KMS-11 (cell line): ENCODE data around the gene IQSEC1.

Experiments
- H2AFZ ChIP-seq: fragments of 200-600 bp; sonication (generic); 2 replicates; pipeline ENCODE4 v1.6.1; 2016; ENCODE audit warnings: antibody characterized with exemption, mixed run types, low read depth
- H3K27ac ChIP-seq: fragments of 200-600 bp; sonication (generic); 2 replicates; pipeline ENCODE4 v1.6.1; 2016; ENCODE audit warnings: mild to moderate bottlenecking, mixed run types
- H3K27me3 ChIP-seq: fragments of 200-600 bp; sonication (generic); 2 replicates; pipeline ENCODE4 v1.6.1; 2017; ENCODE audit warnings: mild to moderate bottlenecking, low read depth, mixed run types, moderate library complexity; ENCODE audit not compliant: insufficient read depth
- H3K36me3 ChIP-seq: fragments of 200-600 bp; sonication (generic); 2 replicates; pipeline ENCODE4 v1.6.1; 2017; ENCODE audit warnings: mild to moderate bottlenecking, mixed run types; ENCODE audit not compliant: insufficient read depth
- H3K4me1 ChIP-seq: fragments of 200-600 bp; sonication (generic); 2 replicates; pipeline ENCODE4 v1.6.1; 2016; ENCODE audit warnings: mild to moderate bottlenecking, low read depth, mixed run types; ENCODE audit not compliant: poor library complexity, severe bottlenecking
- H3K4me2 ChIP-seq: fragments of 200-600 bp; sonication (generic); 2 replicates; pipeline ENCODE4 v1.7.0; 2016; ENCODE audit warnings: mild to moderate bottlenecking, mixed run types
- H3K4me3 ChIP-seq: fragments of 200-600 bp; sonication (generic); IDR thresholded peaks from 2 replicates; pipeline ENCODE4 v1.6.1; 2017; ENCODE audit warnings: low read depth, low read length, mixed read lengths; ENCODE audit not compliant: insufficient read depth
- H3K79me2 ChIP-seq: fragments of 200-600 bp; sonication (generic); 2 replicates; pipeline ENCODE4 v1.6.1; 2016; ENCODE audit warnings: low read depth, mixed run types; ENCODE audit not compliant: insufficient read depth
- H3K9ac ChIP-seq: fragments of 200-600 bp; sonication (generic); 2 replicates; pipeline ENCODE4 v1.6.1; 2016; ENCODE audit warnings: mild to moderate bottlenecking, mixed run types
- H4K20me1 ChIP-seq: fragments of 200-600 bp; sonication (generic); 2 replicates; pipeline ENCODE4 v1.6.1; 2016; ENCODE audit warnings: mild to moderate bottlenecking, mixed run types; ENCODE audit not compliant: insufficient read depth
- CTCF ChIP-seq: fragments of 200-600 bp; sonication (generic); conservative IDR thresholded peaks from 2 replicates; pipeline ENCODE4 v1.6.1; 2017; ENCODE audit warnings: low read depth, mild to moderate bottlenecking, antibody characterized with exemption, low read length, moderate library complexity, mixed read lengths

IQSEC1 gene

DNA sequence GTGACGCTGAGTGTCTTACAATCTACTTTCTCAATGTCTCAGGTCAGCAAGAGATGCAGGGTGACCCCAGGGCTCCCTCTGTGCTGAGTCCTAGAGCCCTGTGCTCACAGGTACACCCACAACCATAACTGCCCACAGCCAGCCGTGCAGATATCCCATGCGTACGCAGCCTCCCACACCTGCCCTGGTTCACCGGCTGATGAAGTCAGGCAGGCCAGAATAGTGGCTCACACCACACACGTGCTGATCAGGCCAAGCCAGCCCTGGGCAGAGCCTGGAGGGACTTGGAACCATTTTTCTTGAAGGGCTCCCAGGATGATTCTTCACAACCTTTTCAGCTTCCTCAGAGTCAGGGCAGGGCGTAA is 168.3 kb downstream of the IQSEC1 start:
- H3K9ac ChIP-seq = no peak overlapping the region
- no peak overlapping the region for H3K4me2 ChIP-seq
- no peaks in the 10 kb centered on the region for H3K36me3 ChIP-seq
- no peak for TF ChIP-seq CTCF
- no peaks in the 10 kb centered on the region for H4K20me1 ChIP-seq
- no peak overlapping the region for H2AFZ ChIP-seq
- no peak overlapping the region for H3K27ac ChIP-seq
- H3K79me2 ChIP-seq = no peaks in the 10 kb centered on the region
- H3K27me3 ChIP-seq = no peaks in the 10 kb centered on the region
- no peak overlapping the region for H3K4me3 ChIP-seq
- no peaks in the 10 kb centered on the region for H3K4me1 ChIP-seq

- no peaks in the 10 kb centered on the region for H3K27me3 ChIP-seq
- H3K9ac ChIP-seq = no peak overlapping the region
- no peak overlapping the region for H3K27ac ChIP-seq
- H3K4me3 ChIP-seq = no peak overlapping the region
- no peak overlapping the region for H2AFZ ChIP-seq
- no peak for TF ChIP-seq CTCF
- no peak overlapping the region for H3K4me2 ChIP-seq
- H3K36me3 ChIP-seq = no peaks in the 10 kb centered on the region
- no peaks in the 10 kb centered on the region for H3K79me2 ChIP-seq
- no peaks in the 10 kb centered on the region for H3K4me1 ChIP-seq
- H4K20me1 ChIP-seq = no peaks in the 10 kb centered on the region
Observed at GRCh38 chr3:12903881-12904280, 169.3 kb downstream of the IQSEC1 start.

GRCh38 chr3:12903000-12903800 is 170.0 kb downstream of the IQSEC1 start:
- TF ChIP-seq CTCF = no peak
- Histone ChIP-seq H3K27me3 (no peaks in the 10 kb centered on the region), H3K4me1 (no peaks in the 10 kb centered on the region), H3K9ac (no peak overlapping the region), H3K36me3 (no peaks in the 10 kb centered on the region), H3K27ac (no peak overlapping the region), H3K4me2 (no peak overlapping the region), H4K20me1 (no peaks in the 10 kb centered on the region), H3K4me3 (no peak overlapping the region), H3K79me2 (no peaks in the 10 kb centered on the region), H2AFZ (no peak overlapping the region)

- no peaks in the 10 kb centered on the region for H3K4me1 ChIP-seq
- no peaks in the 10 kb centered on the region for H3K27me3 ChIP-seq
- no peak for TF ChIP-seq CTCF
- H2AFZ ChIP-seq = no peak overlapping the region
- H4K20me1 ChIP-seq = no peaks in the 10 kb centered on the region
- H3K4me3 ChIP-seq = no peak overlapping the region
- no peaks in the 10 kb centered on the region for H3K36me3 ChIP-seq
- H3K79me2 ChIP-seq = no peaks in the 10 kb centered on the region
- no peak overlapping the region for H3K9ac ChIP-seq
- no peak overlapping the region for H3K4me2 ChIP-seq
- H3K27ac ChIP-seq = no peak overlapping the region
Observed at GRCh38 chr3:12902181-12902999, 170.8 kb downstream of the IQSEC1 start.
